ENCODE measurements around the gene EIF1AY.

- TF ChIP-seq, protein P1, sequence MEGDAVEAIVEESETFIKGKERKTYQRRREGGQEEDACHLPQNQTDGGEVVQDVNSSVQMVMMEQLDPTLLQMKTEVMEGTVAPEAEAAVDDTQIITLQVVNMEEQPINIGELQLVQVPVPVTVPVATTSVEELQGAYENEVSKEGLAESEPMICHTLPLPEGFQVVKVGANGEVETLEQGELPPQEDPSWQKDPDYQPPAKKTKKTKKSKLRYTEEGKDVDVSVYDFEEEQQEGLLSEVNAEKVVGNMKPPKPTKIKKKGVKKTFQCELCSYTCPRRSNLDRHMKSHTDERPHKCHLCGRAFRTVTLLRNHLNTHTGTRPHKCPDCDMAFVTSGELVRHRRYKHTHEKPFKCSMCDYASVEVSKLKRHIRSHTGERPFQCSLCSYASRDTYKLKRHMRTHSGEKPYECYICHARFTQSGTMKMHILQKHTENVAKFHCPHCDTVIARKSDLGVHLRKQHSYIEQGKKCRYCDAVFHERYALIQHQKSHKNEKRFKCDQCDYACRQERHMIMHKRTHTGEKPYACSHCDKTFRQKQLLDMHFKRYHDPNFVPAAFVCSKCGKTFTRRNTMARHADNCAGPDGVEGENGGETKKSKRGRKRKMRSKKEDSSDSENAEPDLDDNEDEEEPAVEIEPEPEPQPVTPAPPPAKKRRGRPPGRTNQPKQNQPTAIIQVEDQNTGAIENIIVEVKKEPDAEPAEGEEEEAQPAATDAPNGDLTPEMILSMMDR (IDR thresholded peaks at IDR 0.05): no peak
- TF ChIP-seq POLR2A (IDR thresholded peaks at IDR 0.05): no peak
Measured at GRCh38 chrY:20551840-20552239, 23.7 kb upstream of the EIF1AY start.
